B cell (primary cell): ENCODE results near the gene CDR2L. TPM values are rescaled to one million over a fixed set of nuclear protein-coding genes. Genes with fewer than 3 reads are reported as not detected.
A peak's percentile ranks its signal among the peaks of the same experiment; 100 is the strongest.

Experiments used
- ATAC-seq: fragments of 200-7000 bp; cut with Tn5 transposase; one replicate; pipeline ENCODE4 v1.10.0; 2021; ENCODE audit warnings: low read depth, mild to moderate bottlenecking, moderate number of reproducible peaks, moderate library complexity
- CTCF ChIA-PET: fragments of 350-600 bp; sonication (Branson Sonifier 250); formaldehyde crosslinking; loops from one replicate; lab custom pipeline; 2021; ENCODE audit warnings: antibody characterized with exemption, inconsistent platforms; lab: Charles Lee
- POLR2A ChIA-PET: fragments of 350-600 bp; sonication (Branson Sonifier 250); formaldehyde crosslinking; loops from one replicate; lab custom pipeline; 2021; ENCODE audit warnings: antibody characterized with exemption; lab: Charles Lee
- DNase-seq: peaks from one replicate; pipeline ENCODE4 v3.0.0; 2013
- H2AFZ ChIP-seq: 2 replicates; pipeline ENCODE4 v1.6.1; 2012; ENCODE audit warnings: mild to moderate bottlenecking, low read depth, low read length; ENCODE audit not compliant: insufficient read depth, poor library complexity, severe bottlenecking
- H3K27ac ChIP-seq, 2 donors: 1 replicate in 1 of 2; 2 replicates in 1 of 2; pipeline ENCODE4 v1.5.1; 2012 to 2013; ENCODE audit warnings: low read length in 2 of 2, mild to moderate bottlenecking in 2 of 2, moderate library complexity in 1 of 2
- H3K27me3 ChIP-seq, 4 experiments: fragments of 200-600 bp in 1 of 4; sonication (generic) in 1 of 4; replicated peaks in 1 of 4; 1 replicate in 2 of 4; 2 replicates in 2 of 4; pipeline versions ENCODE4 v1.6.1 to v1.7.0; 2013 to 2016; ENCODE audit warnings: low read length in 3 of 4, mild to moderate bottlenecking in 2 of 4, mixed read lengths in 1 of 4, moderate library complexity in 1 of 4; ENCODE audit not compliant: insufficient read depth in 4 of 4, control insufficient read depth in 3 of 4; ENCODE audit errors: control extremely low read depth in 1 of 4
- H3K36me3 ChIP-seq, 2 experiments: replicated peaks in 1 of 2; 1 replicate in 1 of 2; 2 replicates in 1 of 2; pipeline versions ENCODE4 v1.6.1 to v1.7.1; 2013; ENCODE audit warnings: low read length in 1 of 2; ENCODE audit not compliant: insufficient read depth in 2 of 2, control insufficient read depth in 1 of 2; ENCODE audit errors: control extremely low read depth in 1 of 2, extremely low read depth in 1 of 2
- H3K4me1 ChIP-seq, 2 donors: fragments of 200-600 bp in 1 of 2; sonication (generic) in 1 of 2; 1 replicate in 1 of 2; 2 replicates in 1 of 2; pipeline versions ENCODE4 v1.5.1 to v1.6.1; 2013 to 2017; ENCODE audit warnings: low read length in 2 of 2; ENCODE audit not compliant: control insufficient read depth in 2 of 2, insufficient read depth in 2 of 2
- H3K4me2 ChIP-seq: replicated peaks from 2 replicates; pipeline ENCODE3; 2012; ENCODE audit warnings: mild to moderate bottlenecking, low read depth, low read length; ENCODE audit not compliant: poor library complexity, severe bottlenecking
- H3K4me3 ChIP-seq, 5 experiments: fragments of 200-600 bp in 1 of 5; sonication (generic) in 1 of 5; 1 replicate in 3 of 5; 2 replicates in 2 of 5; pipeline versions ENCODE4 v1.5.1 to v1.7.0; 2011 to 2016; ENCODE audit warnings: low read length in 4 of 5, mild to moderate bottlenecking in 4 of 5, low read depth in 2 of 5, control low read depth in 1 of 5, moderate library complexity in 1 of 5; ENCODE audit not compliant: insufficient read depth in 1 of 5; ENCODE audit errors: control extremely low read depth in 1 of 5, extremely low read depth in 1 of 5
- H3K79me2 ChIP-seq: fragments of 200-600 bp; sonication (generic); one replicate; pipeline ENCODE4 v1.6.0; 2016; ENCODE audit warnings: low read length; ENCODE audit not compliant: control insufficient read depth, insufficient read depth
- H3K9ac ChIP-seq: fragments of 200-600 bp; sonication (generic); 2 replicates; pipeline ENCODE4 v1.6.1; 2017; ENCODE audit warnings: mild to moderate bottlenecking, low read length, moderate library complexity
- H3K9me3 ChIP-seq, 3 donors: one replicate each; pipeline versions ENCODE4 v1.6.1 to v1.7.1; 2013; ENCODE audit warnings: low read length in 2 of 3; ENCODE audit not compliant: control insufficient read depth in 2 of 3, insufficient read depth in 1 of 3; ENCODE audit errors: control extremely low read depth in 1 of 3
- H4K20me1 ChIP-seq: 2 replicates; pipeline ENCODE4 v1.6.0; 2012; ENCODE audit warnings: mild to moderate bottlenecking, low read length; ENCODE audit not compliant: insufficient read depth, control insufficient read depth, poor library complexity, severe bottlenecking
- H3K27ac Mint-ChIP-seq: one replicate; pipeline ENCODE4 v1.8.0; 2021; ENCODE audit warnings: mixed read lengths
- H3K27me3 Mint-ChIP-seq: one replicate; pipeline ENCODE4 v1.8.0; 2021; ENCODE audit warnings: mixed read lengths
- H3K4me1 Mint-ChIP-seq: one replicate; pipeline ENCODE4 v1.8.0; 2021; ENCODE audit warnings: mixed read lengths
- H3K4me3 Mint-ChIP-seq: one replicate; pipeline ENCODE4 v1.8.0; 2021; ENCODE audit warnings: mixed read lengths
- H3K9me3 Mint-ChIP-seq: one replicate; pipeline ENCODE4 v1.8.0; 2022; ENCODE audit warnings: mixed read lengths; ENCODE audit not compliant: insufficient read depth
- EZH2 ChIP-seq: IDR thresholded peaks from 2 replicates; pipeline ENCODE4 v1.6.1; 2012; ENCODE audit warnings: borderline replicate concordance, low read depth, mild to moderate bottlenecking, moderate library complexity, low read length; ENCODE audit not compliant: insufficient read depth, poor library complexity, severe bottlenecking
- WGBS: methylation state at CpG from one replicate; pipeline ENCODE4 v1.1.5; 2013; ENCODE audit warnings: missing lambda C conversion rate; ENCODE audit not compliant: insufficient coverage; 5-methylcytosine and 5-hydroxymethylcytosine counted together
- intact Hi-C: fragments of 100-400 bp; cut with micrococcal nuclease; formaldehyde crosslinking; loops from one replicate; pipeline ENCODE4 v1.10.0; 2022
- polyA plus RNA-seq: library from polyadenylated mRNA; depleted of rRNA; stranded (reverse); fragments of >200 nt; gene quantifications from 2 replicates; pipeline ENCODE4 v1.2.3, GENCODE V29; 2012
- total RNA-seq, 2 donors: library from RNA; stranded (reverse); fragments of 120-200 nt in 1 of 2; gene quantifications; 1 replicate in 1 of 2; 2 replicates in 1 of 2; pipeline versions ENCODE4 v1.2.3 to v1.2.4, GENCODE V29; 2013 to 2022
- TF ChIP-seq, protein P1 (sequence below): fragments of 200-600 bp; IDR thresholded peaks from one replicate; pipeline ENCODE4 v1.8.0; 2022; ENCODE audit warnings: antibody characterized with exemption, mild to moderate bottlenecking

The CDR2L gene
- total and polyA plus RNA-seq, 2 donors (not counting 1 experiment from before 2014, with no cell fraction given), result 0.03 TPM; not detected in 1

DNA sequence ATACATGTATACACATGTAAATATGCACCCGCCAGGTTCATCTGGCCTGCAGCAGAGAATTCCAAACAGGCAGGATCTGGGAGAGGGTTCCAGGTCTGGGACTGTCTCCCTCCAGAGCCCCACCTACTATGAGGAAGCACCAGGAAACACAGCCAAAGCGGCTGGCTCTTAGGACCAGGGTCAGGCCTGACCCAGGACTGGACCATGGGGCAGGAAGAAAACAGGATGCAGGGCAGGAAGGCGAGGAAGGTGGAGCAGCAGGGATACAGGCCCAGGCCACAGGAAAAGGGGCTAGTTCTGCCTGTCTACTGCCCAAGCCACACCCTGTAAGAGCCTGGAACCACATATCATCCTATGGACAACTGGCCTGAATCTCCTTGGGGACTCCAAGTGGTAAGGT is 17.0 kb upstream of the CDR2L start:
- Histone ChIP-seq H3K79me2 (no peaks in the 10 kb centered on the region), H3K27me3 (peaks cover 0 to 39% (median 11%) of the 10 kb centered on the region in 4 experiments), H4K20me1 (no peaks in the 10 kb centered on the region), H3K9me3 (peaks cover 0 to 6% (median 0%) of the 10 kb centered on the region in 3 donors), H3K36me3 (no peaks in the 10 kb centered on the region), H3K27ac (no peak overlapping the region), H3K9ac (no peak overlapping the region), H3K4me3 (no peak overlapping the region), H2AFZ (no peak overlapping the region), H3K4me1 (peaks cover 13 to 16% of the 10 kb centered on the region in 2 donors), H3K4me2 (no peak overlapping the region)
- H3K9me3 Mint-ChIP-seq, result no peaks in the 10 kb centered on the region
- H3K27me3 Mint-ChIP-seq, result peaks cover 22% of the 10 kb centered on the region
- POLR2A ChIA-PET, result no interaction called here
- ATAC-seq, result no peak
- 94% methylated on average over 3 of the region's 3 CpGs for WGBS
- H3K4me3 Mint-ChIP-seq, result no peak overlapping the region
- CTCF ChIA-PET, result interaction anchor here (5.9 to 7.7 kb wide), 2 partner anchors 8 to 13 kb away, joined by 32 to 67 read pairs; no protein-coding TSS in a partner anchor
- no peak overlapping the region for H3K27ac Mint-ChIP-seq
- no peak for TF ChIP-seq EZH2
- TF ChIP-seq, protein P1, sequence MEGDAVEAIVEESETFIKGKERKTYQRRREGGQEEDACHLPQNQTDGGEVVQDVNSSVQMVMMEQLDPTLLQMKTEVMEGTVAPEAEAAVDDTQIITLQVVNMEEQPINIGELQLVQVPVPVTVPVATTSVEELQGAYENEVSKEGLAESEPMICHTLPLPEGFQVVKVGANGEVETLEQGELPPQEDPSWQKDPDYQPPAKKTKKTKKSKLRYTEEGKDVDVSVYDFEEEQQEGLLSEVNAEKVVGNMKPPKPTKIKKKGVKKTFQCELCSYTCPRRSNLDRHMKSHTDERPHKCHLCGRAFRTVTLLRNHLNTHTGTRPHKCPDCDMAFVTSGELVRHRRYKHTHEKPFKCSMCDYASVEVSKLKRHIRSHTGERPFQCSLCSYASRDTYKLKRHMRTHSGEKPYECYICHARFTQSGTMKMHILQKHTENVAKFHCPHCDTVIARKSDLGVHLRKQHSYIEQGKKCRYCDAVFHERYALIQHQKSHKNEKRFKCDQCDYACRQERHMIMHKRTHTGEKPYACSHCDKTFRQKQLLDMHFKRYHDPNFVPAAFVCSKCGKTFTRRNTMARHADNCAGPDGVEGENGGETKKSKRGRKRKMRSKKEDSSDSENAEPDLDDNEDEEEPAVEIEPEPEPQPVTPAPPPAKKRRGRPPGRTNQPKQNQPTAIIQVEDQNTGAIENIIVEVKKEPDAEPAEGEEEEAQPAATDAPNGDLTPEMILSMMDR, result no peak
- DNase-seq, result no peak
- intact Hi-C loops, result no loop called here
- H3K4me1 Mint-ChIP-seq, result peaks cover 9% of the 10 kb centered on the region

DNA sequence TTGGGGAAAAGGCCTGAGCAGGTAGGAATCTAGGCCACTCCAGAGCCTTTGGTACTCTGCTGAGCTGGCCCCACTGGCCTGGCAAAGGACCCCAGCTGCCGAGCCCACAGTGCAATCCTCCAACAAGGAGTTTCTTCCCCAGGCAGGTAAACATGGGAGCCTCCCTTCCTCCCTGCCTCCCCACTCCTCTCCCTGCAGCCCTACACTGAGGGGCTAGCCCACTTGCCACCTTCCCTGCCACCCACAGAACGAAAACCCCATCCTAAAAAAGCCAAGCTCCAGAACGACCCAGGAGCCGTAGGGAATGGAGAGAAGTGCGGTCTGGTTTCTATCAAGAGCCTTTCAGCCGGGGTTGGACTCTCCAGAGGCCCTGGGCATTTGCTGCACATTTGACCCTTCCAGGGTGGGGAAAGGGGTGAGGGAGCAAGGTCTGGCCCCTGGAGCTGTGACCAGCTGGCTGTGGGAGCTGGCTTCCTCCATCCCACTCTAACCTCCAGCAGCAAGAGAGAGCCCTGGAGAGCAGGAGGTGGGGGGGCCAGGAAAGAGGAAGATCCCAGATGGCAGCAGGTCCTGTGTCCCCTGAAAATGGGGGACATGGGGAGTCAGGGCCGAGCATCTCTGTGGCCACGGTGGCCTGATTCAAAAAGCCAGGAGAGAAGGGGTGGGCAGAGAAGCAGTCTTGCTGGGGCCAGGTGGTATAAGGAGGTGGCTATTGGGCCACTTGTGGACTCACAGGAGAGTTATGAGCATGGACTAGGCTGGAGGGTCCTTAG is 16.2 kb upstream of the CDR2L start:
- Histone ChIP-seq H3K36me3 (no peaks in the 10 kb centered on the region), H3K27me3 (peaks cover 0 to 48% (median 11%) of the 10 kb centered on the region in 4 experiments), H2AFZ (peak overlapping the region; percentile 84), H4K20me1 (no peaks in the 10 kb centered on the region), H3K4me2 (peak overlapping the region; percentile 92), H3K27ac (no peak overlapping the region), H3K79me2 (no peaks in the 10 kb centered on the region), H3K9ac (no peak overlapping the region), H3K4me3 (no peak overlapping the region), H3K4me1 (peaks cover 13 to 16% of the 10 kb centered on the region in 2 donors), H3K9me3 (peaks cover 0 to 6% (median 0%) of the 10 kb centered on the region in 3 donors)
- no peak overlapping the region for H3K27ac Mint-ChIP-seq
- peaks cover 24% of the 10 kb centered on the region for H3K27me3 Mint-ChIP-seq
- peaks cover 9% of the 10 kb centered on the region for H3K4me1 Mint-ChIP-seq
- ChIA-PET CTCF (interaction anchor here (1.0 to 7.7 kb wide), 5 partner anchors 9 to 230 kb away, joined by 3 to 67 read pairs (median 14); partner anchors contain the start of gene MRPL58), POLR2A (interaction anchor here (0.6 to 0.9 kb wide), 3 partner anchors 40 to 923 kb away, joined by 3 to 4 read pairs (median 3); no protein-coding TSS in a partner anchor)
- H3K4me3 Mint-ChIP-seq, result peak overlapping the region; percentile 71
- WGBS, result 94% methylated on average over 7 of the region's 8 CpGs
- ATAC-seq (no peak), DNase-seq (no peak)
- intact Hi-C loops, result no loop called here
- H3K9me3 Mint-ChIP-seq, result no peaks in the 10 kb centered on the region
- no peak for TF ChIP-seq EZH2
- TF ChIP-seq, protein P1, result no peak
